ENCODE results near the gene RREB1.

RREB1 gene

DNA sequence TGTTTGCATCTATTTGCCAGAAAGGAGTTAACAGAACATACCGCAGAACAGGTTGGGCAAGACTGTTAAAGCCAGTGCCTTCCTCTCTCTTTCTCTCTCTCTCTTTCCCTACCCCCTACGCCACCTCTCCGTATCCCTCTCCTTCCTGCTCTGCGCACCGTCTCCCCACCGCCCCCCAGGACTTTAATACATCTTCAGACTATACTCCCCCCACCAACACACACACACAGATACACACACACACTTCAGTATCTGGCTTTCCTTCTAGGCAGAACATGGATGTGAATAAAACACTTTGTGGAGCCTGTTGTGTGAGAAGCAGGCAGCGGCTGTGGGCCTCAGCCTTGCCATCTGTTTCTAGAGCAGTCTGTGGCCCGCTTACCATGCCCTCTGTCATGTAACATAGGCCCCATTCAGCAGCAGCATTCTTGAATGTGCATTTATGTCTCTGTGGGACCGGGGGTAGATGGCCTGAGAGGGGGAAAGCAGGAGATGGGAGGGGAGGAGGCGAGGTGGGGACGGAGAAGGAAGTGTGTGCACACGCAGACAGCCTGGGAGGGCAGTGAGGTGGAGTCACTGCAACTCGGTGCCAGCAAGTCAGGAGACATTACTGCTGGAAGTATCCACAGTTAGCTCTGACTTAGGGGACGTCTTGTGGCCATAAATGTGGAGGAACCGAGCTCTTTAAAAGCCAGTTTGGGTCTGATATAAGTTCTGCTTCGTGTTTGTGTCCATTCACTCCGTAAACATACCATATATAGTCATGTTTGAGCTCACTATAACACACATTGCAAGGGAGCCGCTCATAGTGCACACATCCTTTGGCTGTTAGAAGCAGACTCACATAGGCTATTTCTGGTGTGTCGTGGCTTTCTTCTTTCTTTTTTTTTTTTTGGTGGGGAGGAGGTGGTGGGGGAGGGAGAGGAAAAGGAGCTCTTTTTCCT, 38.4 kb downstream of the RREB1 start (continued):
- TF ChIP-seq ZSCAN4 (tag by site-specific recombination; IDR thresholded peaks at IDR 0.05) = no peak

DNA sequence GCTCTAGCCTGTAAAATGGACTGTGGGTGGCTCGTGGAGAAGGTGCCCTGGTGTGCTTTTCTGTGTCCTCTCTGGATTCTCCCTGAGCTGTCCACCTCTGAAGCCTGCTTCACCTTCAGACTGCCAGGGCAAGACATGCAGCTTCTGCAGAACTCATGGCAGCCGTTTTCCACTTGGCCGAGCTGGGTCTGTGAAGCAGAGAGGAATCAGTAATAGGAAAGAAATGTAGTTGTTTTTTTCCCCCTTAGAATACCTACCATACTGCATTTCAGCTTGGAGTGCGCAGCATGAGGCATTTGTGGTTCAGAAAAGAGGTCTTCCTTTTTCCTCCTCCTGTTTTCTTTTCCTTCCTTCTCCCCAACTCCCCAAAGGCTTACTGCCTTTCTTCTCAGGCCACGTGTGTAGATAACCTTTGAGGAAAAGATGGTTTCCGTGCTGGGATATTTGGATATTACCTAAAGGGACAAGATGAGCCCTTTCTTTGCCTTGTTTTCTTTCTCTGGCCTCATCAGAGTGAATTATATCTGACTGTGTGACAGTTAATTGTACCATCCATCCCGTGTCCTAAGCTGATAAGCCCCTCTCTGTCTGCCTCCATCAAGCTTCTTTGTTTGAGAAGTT, 39.4 kb downstream of the RREB1 start:
- H3K27ac ChIP-seq (ENCODE audit: extremely low read depth, low read depth, low read length) = no peak overlapping the region
- no peaks in the 10 kb centered on the region for H3K9me3 ChIP-seq (ENCODE audit: control insufficient read depth, insufficient read depth, low read depth, low read length)
- no peak overlapping the region for H3K4me3 ChIP-seq (ENCODE audit: low read depth, low read length)
- H3K4me1 ChIP-seq (ENCODE audit: control insufficient read depth, insufficient read depth, low read length) = peaks cover 14% of the 10 kb centered on the region; the same call in 1 of the 2 replicates
- ChIA-PET POLR2A (interaction anchor here (1.0 kb wide), 1 partner anchor 23 kb away, joined by 3 read pairs; no protein-coding TSS in a partner anchor), CTCF (interaction anchor here (0.6 to 1.1 kb wide), 6 partner anchors 95 to 1246 kb away, joined by 3 to 4 read pairs (median 4); no protein-coding TSS in a partner anchor)
- TF ChIP-seq ZNF433 (tag by site-specific recombination; IDR thresholded peaks at IDR 0.05; ENCODE audit: low read depth) (no peak), ZNF585B (tag by site-specific recombination; IDR thresholded peaks at IDR 0.05) (no peak), ZNF658 (tag by site-specific recombination; IDR thresholded peaks at IDR 0.05) (no peak), MYNN (tag by site-specific recombination; IDR thresholded peaks at IDR 0.05; ENCODE audit: borderline replicate concordance) (no peak), GLIS2 (tag by site-specific recombination; IDR thresholded peaks at IDR 0.05) (no peak), ZNF302 (tag by site-specific recombination; IDR thresholded peaks at IDR 0.05; ENCODE audit: low read depth) (no peak), INSM2 (tag by site-specific recombination; IDR thresholded peaks at IDR 0.05) (no peak), ZNF785 (tag by site-specific recombination; IDR thresholded peaks at IDR 0.05) (no peak), ZNF654 (tag by site-specific recombination; IDR thresholded peaks at IDR 0.05; ENCODE audit: low read depth) (no peak), ZNF121 (tag by site-specific recombination; IDR thresholded peaks at IDR 0.05) (no peak), ZNF660 (tag by site-specific recombination; IDR thresholded peaks at IDR 0.05) (no peak), ZNF76 (tag by site-specific recombination; IDR thresholded peaks at IDR 0.05; ENCODE audit: borderline replicate concordance, low read depth) (no peak), ZNF837 (tag by site-specific recombination; IDR thresholded peaks at IDR 0.05) (no peak), ZNF202 (tag by site-specific recombination; IDR thresholded peaks at IDR 0.05; ENCODE audit: borderline replicate concordance) (no peak), ZNF747 (tag by site-specific recombination; IDR thresholded peaks at IDR 0.05) (no peak), ZNF792 (tag by site-specific recombination; IDR thresholded peaks at IDR 0.05) (no peak), ZNF560 (tag by site-specific recombination; IDR thresholded peaks at IDR 0.05; ENCODE audit: borderline replicate concordance) (no peak), KLF9 (tag by site-specific recombination; IDR thresholded peaks at IDR 0.05; ENCODE audit: low read depth) (no peak)
- no peaks in the 10 kb centered on the region for H3K36me3 ChIP-seq (ENCODE audit: control insufficient read depth in 2 of 2, insufficient read depth in 1 of 2, low read length in 2 of 2)
